Esophagus muscularis mucosa (tissue), 4 donors: ENCODE results near the gene MAD2L2. TPM values are rescaled to one million over a fixed set of nuclear protein-coding genes. Genes with fewer than 3 reads are reported as not detected.

Experiments
- DNase-seq: peaks from one replicate; pipeline ENCODE4 v3.0.0-alpha.2; 2017; ENCODE audit errors: extremely low spot score
- H3K27ac ChIP-seq, 4 donors: fragments of 200-600 bp; sonication (generic); replicated peaks in 1 of 4; 1 replicate in 3 of 4; 2 replicates in 1 of 4; pipeline ENCODE4 v1.5.1; 2016 to 2019; ENCODE audit warnings: mild to moderate bottlenecking in 1 of 4
- H3K27me3 ChIP-seq, 4 donors: fragments of 200-600 bp; sonication (generic); one replicate each; pipeline versions ENCODE4 v1.5.1 to v1.6.0; 2016 to 2019
- H3K36me3 ChIP-seq, 4 donors: fragments of 200-600 bp; sonication (generic); one replicate each; pipeline ENCODE4 v1.5.1; 2016 to 2019
- H3K4me1 ChIP-seq, 4 donors: fragments of 200-600 bp; sonication (generic); one replicate each; pipeline ENCODE4 v1.5.1; 2016 to 2019
- H3K4me3 ChIP-seq, 4 donors: fragments of 200-600 bp; sonication (generic); 1 replicate in 2 of 4; 2 replicates in 2 of 4; pipeline ENCODE4 v1.5.1; 2016 to 2019; ENCODE audit warnings: mild to moderate bottlenecking in 4 of 4, moderate library complexity in 1 of 4
- H3K9me3 ChIP-seq, 4 donors: fragments of 200-600 bp; sonication (generic); 1 replicate in 3 of 4; 2 replicates in 1 of 4; pipeline ENCODE4 v1.5.1; 2016 to 2019
- CTCF ChIP-seq, 3 experiments: fragments of 200-600 bp in 2 of 3; fragments of 450-650 bp in 1 of 3; sonication (generic) in 2 of 3; IDR thresholded peaks; one replicate each; pipeline ENCODE4 v1.5.1; 2017 to 2019; ENCODE audit warnings: antibody characterized with exemption in 3 of 3, mild to moderate bottlenecking in 2 of 3, moderate library complexity in 1 of 3
- EP300 ChIP-seq: sonication (generic); formaldehyde crosslinking; IDR thresholded peaks from one replicate; pipeline ENCODE4 v1.6.1; 2017; ENCODE audit warnings: antibody characterized with exemption
- POLR2A ChIP-seq: fragments of 450-650 bp; IDR thresholded peaks from one replicate; pipeline ENCODE4 v1.6.1; 2017; ENCODE audit warnings: antibody characterized with exemption, moderate library complexity, mild to moderate bottlenecking, low read depth
- POLR2AphosphoS5 ChIP-seq, 2 donors: sonication (generic); formaldehyde crosslinking; IDR thresholded peaks; one replicate each; pipeline ENCODE4 v1.6.1; 2017; ENCODE audit warnings: antibody characterized with exemption in 2 of 2
- WGBS: methylation state at CpG from one replicate; pipeline ENCODE4 v1.1.5; 2018; 5-methylcytosine and 5-hydroxymethylcytosine counted together
- intact Hi-C: fragments of 100-400 bp; cut with DNase I; formaldehyde crosslinking; loops from one replicate; pipeline ENCODE4 v1.15.1; 2023
- total RNA-seq, 4 donors: library from RNA; depleted of rRNA; stranded (reverse); fragments of >200 nt; gene quantifications; one replicate each; pipeline versions ENCODE4 v1.1.0 to v1.2.1, GENCODE V29; 2016

MAD2L2 gene
- total RNA-seq, 4 donors from 2014 or later, result 31.6 to 51.7 (median 42.4) TPM

DNA sequence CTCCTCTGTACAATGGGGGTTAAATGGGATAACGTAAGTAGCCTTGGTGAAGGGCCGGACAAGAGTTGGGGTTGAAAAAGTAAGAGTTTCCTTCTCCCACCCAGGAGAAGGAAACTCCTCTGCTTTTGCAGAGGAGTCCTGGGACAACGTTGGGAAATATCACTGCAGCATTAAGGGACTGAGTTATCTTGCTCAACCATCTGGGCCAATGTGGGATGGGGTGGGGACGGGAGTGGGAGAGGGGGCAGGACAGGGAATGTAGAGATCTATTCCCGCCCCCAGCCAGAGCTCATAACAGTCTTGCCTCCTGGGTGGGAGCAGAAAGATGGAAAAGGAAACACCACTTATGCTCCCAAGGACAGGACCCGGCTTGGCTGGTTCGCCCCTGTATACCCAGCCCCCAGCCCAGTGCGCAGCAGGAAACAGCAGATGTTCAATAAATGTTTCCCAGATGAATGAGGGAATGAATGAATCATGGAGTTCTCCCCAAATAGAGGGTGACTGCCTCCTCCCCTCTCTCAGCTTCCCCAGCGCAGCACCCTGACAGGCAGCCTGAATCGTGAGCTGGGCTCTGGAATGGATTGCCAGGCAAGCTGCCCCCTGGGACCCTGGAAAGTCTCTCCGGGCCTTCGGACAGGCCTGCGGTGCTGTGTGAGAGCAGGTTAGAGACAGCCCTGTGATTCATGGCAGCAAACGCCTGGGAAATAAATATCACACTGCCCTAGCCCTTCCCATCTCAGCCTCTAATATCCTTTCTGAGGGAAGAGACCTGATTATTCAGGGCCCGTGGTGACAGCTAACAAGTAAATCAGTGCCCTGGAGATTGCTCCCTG is 51.5 kb downstream of the MAD2L2 start:
- Histone ChIP-seq H3K27me3 (peaks cover 0 to 84% (median 3%) of the 10 kb centered on the region in 4 donors), H3K27ac (no peak overlapping the region), H3K4me1 (no peaks in the 10 kb centered on the region), H3K9me3 (no peaks in the 10 kb centered on the region), H3K4me3 (no peak overlapping the region), H3K36me3 (no peaks in the 10 kb centered on the region)
- TF ChIP-seq POLR2A (no peak), POLR2AphosphoS5 (IDR thresholded peaks at IDR 0.05) (no peak), EP300 (no peak), CTCF (IDR thresholded peaks at IDR 0.05) (no peak)
- 50% methylated on average over 14 of the region's 15 CpGs for WGBS
- intact Hi-C loops, result no loop called here
- no peak for DNase-seq

- Histone ChIP-seq H3K27ac (no peak overlapping the region), H3K9me3 (no peaks in the 10 kb centered on the region), H3K4me1 (no peaks in the 10 kb centered on the region), H3K36me3 (no peaks in the 10 kb centered on the region), H3K4me3 (no peak overlapping the region), H3K27me3 (peaks cover 0 to 81% (median 3%) of the 10 kb centered on the region in 4 donors)
- intact Hi-C loops, result no loop called here
- TF ChIP-seq POLR2A, result no peak
- no peak for TF ChIP-seq POLR2AphosphoS5 (IDR thresholded peaks at IDR 0.05)
- no peak for TF ChIP-seq EP300
- TF ChIP-seq CTCF (IDR thresholded peaks at IDR 0.05), result no peak
- no peak for DNase-seq
- 95% methylated on average over 7 of the region's 7 CpGs for WGBS
Measured at GRCh38 chr1:11628767-11629166, 52.2 kb downstream of the MAD2L2 start.

GRCh38 chr1:11626551-11626950 is 54.4 kb downstream of the MAD2L2 start:
- intact Hi-C loops, result no loop called here
- WGBS, result 83% methylated on average over 3 of the region's 3 CpGs
- H3K9me3 ChIP-seq, result no peaks in the 10 kb centered on the region
- no peak for TF ChIP-seq CTCF (IDR thresholded peaks at IDR 0.05)
- TF ChIP-seq EP300, result no peak
- no peak for TF ChIP-seq POLR2AphosphoS5 (IDR thresholded peaks at IDR 0.05)
- no peak for TF ChIP-seq POLR2A
- no peaks in the 10 kb centered on the region for H3K36me3 ChIP-seq
- H3K4me1 ChIP-seq, result no peaks in the 10 kb centered on the region
- H3K27ac ChIP-seq, result no peak overlapping the region
- no peak for DNase-seq
- peaks cover 0 to 82% (median 3%) of the 10 kb centered on the region in 4 donors for H3K27me3 ChIP-seq
- no peak overlapping the region for H3K4me3 ChIP-seq

Other genes with a start within 250 kb of the MAD2L2 start
- not detected for gene DISP3, start 202.0 kb downstream of the MAD2L2 start, total RNA-seq
- gene FBXO2, start 26.7 kb downstream of the MAD2L2 start, total RNA-seq, result 10 to 100 TPM in 2 of 4 donors, 1 to 10 TPM in 2; 3.1 to 12.0 (median 8.3) TPM
- 10 to 100 TPM; 13.3 to 19.8 (median 16.1) TPM for gene FBXO44, start 26.3 kb downstream of the MAD2L2 start, total RNA-seq
- 10 to 100 TPM; 12.9 to 21.9 (median 15.2) TPM for gene FBXO6, start 16.9 kb downstream of the MAD2L2 start, total RNA-seq
- under 1 TPM in 2 of 4 donors, not detected in 2; under 0.01 to 0.06 TPM for gene DRAXIN, start 10.6 kb upstream of the MAD2L2 start, total RNA-seq
- gene AGTRAP, start 55.0 kb upstream of the MAD2L2 start, total RNA-seq, result 10 to 100 TPM; 31.6 to 73.4 (median 45.6) TPM
- gene C1orf167, start 81.0 kb upstream of the MAD2L2 start, total RNA-seq, result 1 to 10 TPM in 2 of 4 donors, not detected in 2; 2.3 to 4.3 TPM
- gene MTHFR, start 124.8 kb upstream of the MAD2L2 start, total RNA-seq, result 10 to 100 TPM; 23.4 to 38.6 (median 26.8) TPM
- 10 to 100 TPM; 12.5 to 19.7 (median 15.5) TPM for gene CLCN6, start 125.0 kb upstream of the MAD2L2 start, total RNA-seq
- gene NPPA, start 166.6 kb upstream of the MAD2L2 start, total RNA-seq, result 1 to 10 TPM in 1 of 4 donors, not detected in 3; 1.7 TPM
- not detected for gene NPPB, start 177.8 kb upstream of the MAD2L2 start, total RNA-seq
- gene KIAA2013, start 245.3 kb upstream of the MAD2L2 start, total RNA-seq, result 100 to 1,000 TPM in 2 of 4 donors, 10 to 100 TPM in 2; 77.7 to 145 (median 104) TPM